H9 (cell line): ENCODE data around the gene MTOR. TPM values are rescaled to one million over a fixed set of nuclear protein-coding genes. Genes with fewer than 3 reads are reported as not detected.

ENCODE experiments used
- DNase-seq: peaks from one replicate; pipeline ENCODE4 v3.0.0-alpha.2; 2017
- H2AFZ ChIP-seq: one replicate; pipeline ENCODE4 v1.6.1; 2013; ENCODE audit warnings: mild to moderate bottlenecking, low read length, control low read depth, moderate library complexity
- H2AK5ac ChIP-seq: 2 replicates; pipeline ENCODE4 v1.6.1; 2013; ENCODE audit warnings: low read length, control low read depth, mixed read lengths; ENCODE audit not compliant: insufficient read length
- H2BK120ac ChIP-seq: one replicate; pipeline ENCODE4 v1.6.1; 2013; ENCODE audit warnings: low read depth, mild to moderate bottlenecking, low read length, control low read depth, inconsistent platforms; ENCODE audit not compliant: poor library complexity, severe bottlenecking
- H2BK12ac ChIP-seq: 2 replicates; pipeline ENCODE4 v1.6.1; 2013; ENCODE audit warnings: low read length, control low read depth, mixed read lengths, low read depth; ENCODE audit not compliant: insufficient read length
- H2BK15ac ChIP-seq: 2 replicates; pipeline ENCODE4 v1.6.1; 2013; ENCODE audit warnings: low read depth, low read length, control low read depth
- H2BK20ac ChIP-seq: one replicate; pipeline ENCODE4 v1.6.1; 2013; ENCODE audit warnings: low read depth, mild to moderate bottlenecking, low read length, control low read depth, inconsistent platforms; ENCODE audit not compliant: poor library complexity, severe bottlenecking
- H2BK5ac ChIP-seq: 2 replicates; pipeline ENCODE4 v1.6.1; 2013; ENCODE audit warnings: low read length, control low read depth, mixed read lengths; ENCODE audit not compliant: insufficient read length
- H3K14ac ChIP-seq: 2 replicates; pipeline ENCODE4 v1.6.1; 2013; ENCODE audit warnings: low read length, control low read depth; ENCODE audit not compliant: insufficient read depth
- H3K18ac ChIP-seq: 2 replicates; pipeline ENCODE4 v1.6.1; 2013; ENCODE audit warnings: low read depth, mild to moderate bottlenecking, mixed read lengths, low read length, control low read depth; ENCODE audit not compliant: insufficient read length
- H3K23ac ChIP-seq: 2 replicates; pipeline ENCODE4 v1.6.1; 2013; ENCODE audit warnings: low read length, control low read depth, mixed read lengths, low read depth; ENCODE audit not compliant: insufficient read length
- H3K23me2 ChIP-seq: 2 replicates; pipeline ENCODE4 v1.6.1; 2013; ENCODE audit warnings: low read depth, mild to moderate bottlenecking, mixed read lengths, low read length, control low read depth; ENCODE audit not compliant: insufficient read length, poor library complexity, severe bottlenecking
- H3K27ac ChIP-seq: 2 replicates; pipeline ENCODE4 v1.5.1; 2013; ENCODE audit warnings: low read length, control low read depth, mixed read lengths, low read depth; ENCODE audit not compliant: insufficient read length
- H3K27me3 ChIP-seq: 2 replicates; pipeline ENCODE4 v1.6.1; 2013; ENCODE audit warnings: low read length, control low read depth, inconsistent platforms; ENCODE audit not compliant: insufficient read depth
- H3K4ac ChIP-seq: 2 replicates; pipeline ENCODE4 v1.6.1; 2013; ENCODE audit warnings: low read depth, mild to moderate bottlenecking, control low read depth, inconsistent platforms, low read length, moderate library complexity
- H3K4me1 ChIP-seq: 2 replicates; pipeline ENCODE4 v1.6.1; 2013; ENCODE audit warnings: low read length, control low read depth, inconsistent platforms; ENCODE audit not compliant: insufficient read depth
- H3K4me2 ChIP-seq: 2 replicates; pipeline ENCODE4 v1.6.1; 2013; ENCODE audit warnings: low read length, control low read depth, mixed read lengths; ENCODE audit not compliant: insufficient read length, insufficient read depth
- H3K56ac ChIP-seq: 2 replicates; pipeline ENCODE4 v1.6.1; 2013; ENCODE audit warnings: low read depth, mild to moderate bottlenecking, mixed read lengths, low read length, control low read depth; ENCODE audit not compliant: insufficient read length
- H3K79me1 ChIP-seq: 2 replicates; pipeline ENCODE4 v1.6.1; 2013; ENCODE audit warnings: low read depth, mild to moderate bottlenecking, moderate library complexity, low read length, control low read depth, inconsistent platforms; ENCODE audit not compliant: insufficient read depth, poor library complexity, severe bottlenecking
- H3K79me2 ChIP-seq: 2 replicates; pipeline ENCODE4 v1.6.1; 2013; ENCODE audit warnings: low read length, control low read depth, inconsistent platforms; ENCODE audit not compliant: insufficient read depth
- H3K9ac ChIP-seq: 2 replicates; pipeline ENCODE4 v1.6.1; 2013; ENCODE audit warnings: low read length, control low read depth, mixed read lengths; ENCODE audit not compliant: insufficient read length; ENCODE audit errors: extremely low read depth
- H3K9me3 ChIP-seq: one replicate; pipeline ENCODE4 v1.6.1; 2013; ENCODE audit warnings: low read depth, low read length, inconsistent platforms; ENCODE audit not compliant: control insufficient read depth
- H3T11ph ChIP-seq: one replicate; pipeline ENCODE4 v1.6.1; 2013; ENCODE audit warnings: mild to moderate bottlenecking, low read length, control low read depth, inconsistent platforms
- H4K20me1 ChIP-seq: one replicate; pipeline ENCODE4 v1.6.1; 2013; ENCODE audit not compliant: control insufficient read depth, insufficient read length, insufficient read depth
- H4K5ac ChIP-seq: 2 replicates; pipeline ENCODE4 v1.6.1; 2013; ENCODE audit warnings: low read depth, mild to moderate bottlenecking, mixed read lengths, low read length, control low read depth; ENCODE audit not compliant: insufficient read length
- H4K8ac ChIP-seq: replicated peaks from 2 replicates; pipeline ENCODE4 v1.6.1; 2013; ENCODE audit warnings: low read length, control low read depth, mixed read lengths, low read depth; ENCODE audit not compliant: insufficient read length
- H4K91ac ChIP-seq: 2 replicates; pipeline ENCODE4 v1.6.1; 2013; ENCODE audit warnings: low read depth, mild to moderate bottlenecking, moderate library complexity, mixed read lengths, low read length, control low read depth; ENCODE audit not compliant: insufficient read length
- H3K27ac Mint-ChIP-seq, 3 experiments: 2 replicates in 2 of 3; 3 replicates in 1 of 3; pipeline ENCODE4 v1.8.0; 2020 to 2021; ENCODE audit warnings: mixed read lengths in 3 of 3, mild to moderate bottlenecking in 1 of 3, moderate library complexity in 1 of 3
- H3K27me3 Mint-ChIP-seq: 2 replicates; pipeline ENCODE4 v1.8.0; 2021; ENCODE audit warnings: low read depth, mild to moderate bottlenecking, moderate library complexity, mixed read lengths
- H3K36me3 Mint-ChIP-seq, 3 experiments: 2 replicates in 2 of 3; 3 replicates in 1 of 3; pipeline ENCODE4 v1.8.0; 2020 to 2021; ENCODE audit warnings: low read depth in 3 of 3, mixed read lengths in 3 of 3; ENCODE audit not compliant: insufficient read depth in 1 of 3
- H3K4me1 Mint-ChIP-seq, 2 experiments: 2 replicates each; pipeline ENCODE4 v1.8.0; 2020; ENCODE audit warnings: mixed read lengths in 2 of 2
- H3K4me3 Mint-ChIP-seq, 2 experiments: 2 replicates in 1 of 2; 3 replicates in 1 of 2; pipeline ENCODE4 v1.8.0; 2020 to 2021; ENCODE audit warnings: mild to moderate bottlenecking in 2 of 2, mixed read lengths in 2 of 2, moderate library complexity in 1 of 2
- H3K9me3 Mint-ChIP-seq, 2 experiments: 2 replicates in 1 of 2; 3 replicates in 1 of 2; pipeline ENCODE4 v1.8.0; 2020; ENCODE audit warnings: mild to moderate bottlenecking in 2 of 2, mixed read lengths in 2 of 2, moderate library complexity in 1 of 2
- CTCF ChIP-seq: fragments of 200-600 bp; sonication (generic); conservative IDR thresholded peaks from 3 replicates; pipeline ENCODE4 v1.8.0; 2021; ENCODE audit warnings: antibody characterized with exemption, mild to moderate bottlenecking
- WGBS: extraction: QIAGEN DNeasy Blood & Tissue Kit; methylation state at CpG from one replicate; pipeline ENCODE4 v1.1.7; 2013; ENCODE audit warnings: missing lambda C conversion rate, low lambda C conversion rate, mixed read lengths; ENCODE audit not compliant: insufficient read length; ENCODE audit errors: extremely low coverage; 5-methylcytosine and 5-hydroxymethylcytosine counted together
- total RNA-seq: library from RNA; stranded (reverse); gene quantifications from 2 replicates; pipeline ENCODE4 v1.2.1, GENCODE V29; 2021

MTOR gene
- total RNA-seq, 1 experiment from 2014 or later, result 67.5 TPM

DNA sequence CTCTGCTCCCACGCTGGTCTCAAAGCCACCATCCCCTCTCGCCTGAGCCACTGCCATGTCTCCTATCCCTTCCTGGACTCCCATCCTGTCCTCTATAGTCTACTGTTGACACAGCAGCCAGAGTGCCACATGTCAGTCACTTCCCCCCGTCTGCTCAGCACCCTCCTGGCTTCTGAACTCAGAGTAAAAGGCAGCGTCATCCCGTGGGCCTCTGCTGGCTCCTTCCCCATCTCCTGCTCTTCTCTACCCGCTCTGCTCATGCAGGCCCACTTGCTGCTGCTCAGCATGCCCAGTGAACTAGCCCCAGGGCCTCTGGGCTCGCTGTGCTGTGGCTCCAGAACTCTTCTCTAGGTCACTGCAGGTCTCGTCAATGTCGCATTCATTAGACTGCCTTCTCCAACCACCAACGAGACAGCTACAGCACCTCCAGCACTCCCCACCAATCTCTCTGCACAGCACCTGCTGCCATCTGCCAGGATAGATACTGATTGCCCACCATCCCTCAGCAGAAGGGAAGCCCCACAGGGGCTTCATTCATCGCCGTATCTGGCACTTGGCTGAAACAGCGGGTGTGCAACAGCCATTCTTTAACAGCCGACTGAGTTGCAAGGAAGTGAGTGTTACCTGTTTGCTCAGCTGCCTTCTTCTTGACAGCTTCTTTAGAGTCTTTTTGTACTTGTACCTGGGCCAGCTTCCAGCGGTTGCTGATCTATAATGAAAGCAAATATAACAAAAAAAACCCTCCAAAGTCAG is 190.7 kb downstream of the MTOR start:
- Histone ChIP-seq H3K4me2 (no peak overlapping the region), H2AFZ (no peak overlapping the region), H2BK15ac (no peak overlapping the region), H3K4me1 (no peaks in the 10 kb centered on the region), H3K9ac (no peak overlapping the region), H3K4ac (no peak overlapping the region), H3T11ph (no peak overlapping the region), H3K56ac (no peak overlapping the region), H3K79me2 (no peaks in the 10 kb centered on the region), H4K91ac (no peak overlapping the region), H3K79me1 (no peaks in the 10 kb centered on the region), H4K8ac (no peak overlapping the region), H4K20me1 (no peaks in the 10 kb centered on the region), H2BK12ac (no peak overlapping the region), H3K27me3 (no peaks in the 10 kb centered on the region), H2BK120ac (no peak overlapping the region), H3K27ac (no peak overlapping the region), H3K9me3 (no peaks in the 10 kb centered on the region), H3K18ac (no peak overlapping the region), H4K5ac (peak overlapping the region; percentile 7), H2AK5ac (no peak overlapping the region), H3K23me2 (no peaks in the 10 kb centered on the region), H2BK5ac (no peak overlapping the region), H3K14ac (no peak overlapping the region), H3K23ac (no peak overlapping the region), H2BK20ac (no peak overlapping the region)
- Mint-ChIP-seq H3K9me3 (no peaks in the 10 kb centered on the region), H3K36me3 (peaks cover 51 to 91% (median 84%) of the 10 kb centered on the region in 3 experiments), H3K27ac (peak overlapping the region in 1 of 3 experiments; percentile 54; a peak in 3 of 7 replicates), H3K4me3 (no peak overlapping the region), H3K27me3 (no peaks in the 10 kb centered on the region), H3K4me1 (peaks cover 2 to 5% of the 10 kb centered on the region in 2 experiments; a peak in 1 of 4 replicates)
- TF ChIP-seq CTCF, result no peak
- DNase-seq, result no peak
- WGBS, result no CpG with 5 or more reads among the region's 15 CpGs
